Spleen (tissue), 11 donors: Measurements from ENCODE around the gene SMOC2. TPM values are rescaled to one million over a fixed set of nuclear protein-coding genes. Genes with fewer than 3 reads are reported as not detected.

Experiments
- DNase-seq: peaks from one replicate; pipeline ENCODE4 v3.0.0-alpha.2; 2020
- H3K27ac ChIP-seq, 8 donors: fragments of 200-600 bp; sonication (generic) in 7 of 8; 1 replicate in 4 of 8; 2 replicates in 4 of 8; pipeline versions ENCODE4 v1.5.0 to v1.8.0; 2016 to 2021; ENCODE audit warnings: inconsistent platforms in 4 of 8, mild to moderate bottlenecking in 4 of 8, moderate library complexity in 1 of 8
- H3K27me3 ChIP-seq, 7 donors: fragments of 200-600 bp; sonication (generic) in 6 of 7; replicated peaks in 1 of 7; 1 replicate in 4 of 7; 2 replicates in 3 of 7; pipeline versions ENCODE4 v1.5.0 to v1.8.0; 2016 to 2021; ENCODE audit warnings: inconsistent platforms in 3 of 7, mild to moderate bottlenecking in 1 of 7
- H3K36me3 ChIP-seq, 6 donors: fragments of 200-600 bp; sonication (generic) in 5 of 6; 1 replicate in 4 of 6; 2 replicates in 2 of 6; pipeline versions ENCODE4 v1.5.0 to v1.8.0; 2016 to 2021; ENCODE audit warnings: inconsistent platforms in 2 of 6
- H3K4me1 ChIP-seq, 6 donors: fragments of 200-600 bp; sonication (generic) in 5 of 6; 1 replicate in 3 of 6; 2 replicates in 3 of 6; pipeline versions ENCODE4 v1.5.0 to v1.8.0; 2016 to 2021; ENCODE audit warnings: inconsistent platforms in 3 of 6
- H3K4me3 ChIP-seq, 8 donors: fragments of 200-600 bp; sonication (generic) in 7 of 8; 1 replicate in 4 of 8; 2 replicates in 4 of 8; pipeline versions ENCODE4 v1.5.0 to v1.8.0; 2016 to 2021; ENCODE audit warnings: inconsistent platforms in 4 of 8, mild to moderate bottlenecking in 4 of 8, moderate library complexity in 2 of 8
- H3K9me3 ChIP-seq, 8 donors: fragments of 200-600 bp; sonication (generic) in 7 of 8; 1 replicate in 4 of 8; 2 replicates in 4 of 8; pipeline versions ENCODE4 v1.5.0 to v1.8.0; 2016 to 2021; ENCODE audit warnings: inconsistent platforms in 4 of 8
- POLR2A ChIP-seq, 3 donors: fragments of 450-650 bp; IDR thresholded peaks; one replicate each; pipeline ENCODE4 v1.5.1; 2017; ENCODE audit warnings: antibody characterized with exemption in 3 of 3, mild to moderate bottlenecking in 1 of 3
- POLR2AphosphoS5 ChIP-seq, 3 donors: sonication (generic); formaldehyde crosslinking; IDR thresholded peaks; one replicate each; pipeline ENCODE4 v1.5.1; 2017; ENCODE audit warnings: antibody characterized with exemption in 3 of 3
- WGBS, 5 donors: extraction: QIAGEN DNeasy Blood & Tissue Kit in 3 of 5; methylation state at CpG; one replicate each; pipeline versions ENCODE4 v1.1.5 to v1.1.7; 2013 to 2018; 5-methylcytosine and 5-hydroxymethylcytosine counted together
- intact Hi-C: fragments of 100-400 bp; cut with DNase I; formaldehyde crosslinking; loops from one replicate; pipeline ENCODE4 v1.15.0; 2023; ENCODE audit warnings: low total_unique reads
- polyA plus RNA-seq, 3 donors: library from polyadenylated mRNA; stranded (reverse); fragments of 200-250 nt; gene quantifications; one replicate each; pipeline ENCODE4 v1.2.1, GENCODE V29; 2013
- total RNA-seq, 7 donors: library from RNA; depleted of rRNA in 3 of 7; stranded (reverse); fragments of >200 nt in 3 of 7; fragmentation: NEBNext Ultra II Directional in 4 of 7; extraction: Animal tissue kit (Norgen Biotek cat#: 25700) in 4 of 7; gene quantifications; one replicate each; pipeline versions ENCODE4 v1.1.0 to v1.2.1, GENCODE V29; 2016 to 2021
- TF ChIP-seq, protein P1 (sequence below), 11 experiments: fragments of 200-600 bp in 7 of 11; fragments of 450-650 bp in 4 of 11; sonication (generic) in 4 of 11; IDR thresholded peaks in 8 of 11; conservative IDR thresholded peaks in 3 of 11; 1 replicate in 7 of 11; 2 replicates in 4 of 11; pipeline versions ENCODE4 v1.4.0 to v1.8.0; 2016 to 2021; ENCODE audit warnings: antibody characterized with exemption in 11 of 11, inconsistent platforms in 4 of 11, mild to moderate bottlenecking in 1 of 11
- donor health status: healthy with polysubstance abuse.
- donor health status: DM: no; HTN: no; CAD: no; lungs with moderate emphysema.
- donor health status: DM: no; HTN: no; CAD: no.
- donor health status: Bipolar disorder and iron deficiency.
- donor health status: healthy.
- donor health status: DM: no; HTN: no; CAD: no.
- donor health status: DM: yes; HTN: yes; CAD: no.

SMOC2 gene
- total and polyA plus RNA-seq, 10 donors = 0.94 to 7.6 (median 1.8) TPM

- Histone ChIP-seq H3K27me3 (peaks cover 0 to 15% (median 0%) of the 10 kb centered on the region in 7 donors), H3K4me1 (no peaks in the 10 kb centered on the region), H3K36me3 (no peaks in the 10 kb centered on the region), H3K27ac (no peak overlapping the region), H3K4me3 (no peak overlapping the region), H3K9me3 (no peaks in the 10 kb centered on the region)
- TF ChIP-seq, protein P1, sequence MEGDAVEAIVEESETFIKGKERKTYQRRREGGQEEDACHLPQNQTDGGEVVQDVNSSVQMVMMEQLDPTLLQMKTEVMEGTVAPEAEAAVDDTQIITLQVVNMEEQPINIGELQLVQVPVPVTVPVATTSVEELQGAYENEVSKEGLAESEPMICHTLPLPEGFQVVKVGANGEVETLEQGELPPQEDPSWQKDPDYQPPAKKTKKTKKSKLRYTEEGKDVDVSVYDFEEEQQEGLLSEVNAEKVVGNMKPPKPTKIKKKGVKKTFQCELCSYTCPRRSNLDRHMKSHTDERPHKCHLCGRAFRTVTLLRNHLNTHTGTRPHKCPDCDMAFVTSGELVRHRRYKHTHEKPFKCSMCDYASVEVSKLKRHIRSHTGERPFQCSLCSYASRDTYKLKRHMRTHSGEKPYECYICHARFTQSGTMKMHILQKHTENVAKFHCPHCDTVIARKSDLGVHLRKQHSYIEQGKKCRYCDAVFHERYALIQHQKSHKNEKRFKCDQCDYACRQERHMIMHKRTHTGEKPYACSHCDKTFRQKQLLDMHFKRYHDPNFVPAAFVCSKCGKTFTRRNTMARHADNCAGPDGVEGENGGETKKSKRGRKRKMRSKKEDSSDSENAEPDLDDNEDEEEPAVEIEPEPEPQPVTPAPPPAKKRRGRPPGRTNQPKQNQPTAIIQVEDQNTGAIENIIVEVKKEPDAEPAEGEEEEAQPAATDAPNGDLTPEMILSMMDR (IDR thresholded peaks at IDR 0.05 in 8 of 11, conservative IDR thresholded peaks at IDR 0.05 in 3 of 11) = no peak
- no peak for DNase-seq
- intact Hi-C loops = no loop called here
- WGBS, 5 donors = 81 to 87% (median 86%) methylated on average over 13 of the region's 13 CpGs
Measured at GRCh38 chr6:168420706-168421105, 20.3 kb upstream of the SMOC2 start.

GRCh38 chr6:168427184-168427583 lies 13.8 kb upstream of the SMOC2 start:
- no peak for DNase-seq
- intact Hi-C loops = no loop called here
- peaks cover 0 to 17% (median 0%) of the 10 kb centered on the region in 7 donors for H3K27me3 ChIP-seq
- no peak overlapping the region for H3K27ac ChIP-seq
- no peaks in the 10 kb centered on the region for H3K36me3 ChIP-seq
- no peaks in the 10 kb centered on the region for H3K4me1 ChIP-seq
- TF ChIP-seq, protein P1 (IDR thresholded peaks at IDR 0.05 in 8 of 11, conservative IDR thresholded peaks at IDR 0.05 in 3 of 11) = no peak
- TF ChIP-seq POLR2AphosphoS5 (IDR thresholded peaks at IDR 0.05) = no peak
- no peak for TF ChIP-seq POLR2A (IDR thresholded peaks at IDR 0.05)
- no peaks in the 10 kb centered on the region for H3K9me3 ChIP-seq
- WGBS, 5 donors = 76 to 85% (median 82%) methylated on average over 8 of the region's 8 CpGs
- no peak overlapping the region for H3K4me3 ChIP-seq

GRCh38 chr6:168428052-168428826 lies 12.7 kb upstream of the SMOC2 start:
- H3K9me3 ChIP-seq = no peaks in the 10 kb centered on the region
- intact Hi-C loops = no loop called here
- DNase-seq = no peak
- H3K27me3 ChIP-seq = peaks cover 0 to 23% (median 0%) of the 10 kb centered on the region in 7 donors
- TF ChIP-seq, protein P1 (IDR thresholded peaks at IDR 0.05 in 8 of 11, conservative IDR thresholded peaks at IDR 0.05 in 3 of 11) = no peak
- no peak for TF ChIP-seq POLR2AphosphoS5 (IDR thresholded peaks at IDR 0.05)
- no peak for TF ChIP-seq POLR2A (IDR thresholded peaks at IDR 0.05)
- H3K27ac ChIP-seq = no peak overlapping the region
- no peaks in the 10 kb centered on the region for H3K4me1 ChIP-seq
- no peaks in the 10 kb centered on the region for H3K36me3 ChIP-seq
- 78 to 83% (median 80%) methylated on average over 14 of the region's 14 CpGs for WGBS, 5 donors
- no peak overlapping the region for H3K4me3 ChIP-seq

DNA sequence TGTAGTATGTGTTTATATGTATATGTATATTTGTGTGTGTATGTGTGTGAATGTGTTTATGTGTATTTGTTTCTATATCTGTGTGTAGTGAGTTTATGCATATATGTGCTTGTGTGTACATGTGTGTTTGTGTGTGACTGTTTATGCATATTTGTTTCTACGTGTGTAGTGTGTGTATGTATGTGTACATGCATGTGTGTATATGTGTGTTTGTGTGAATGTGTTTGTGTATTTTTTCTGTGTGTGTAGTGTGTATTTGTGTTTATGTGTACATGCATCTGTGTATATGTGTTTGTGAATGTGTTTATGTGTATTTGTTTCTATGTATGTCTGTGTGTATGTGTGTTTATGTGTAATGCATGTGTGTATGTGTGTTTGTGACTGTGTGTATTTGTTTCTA lies 12.1 kb upstream of the SMOC2 start:
- Histone ChIP-seq H3K36me3 (no peaks in the 10 kb centered on the region), H3K4me3 (no peak overlapping the region), H3K27me3 (peaks cover 0 to 29% (median 0%) of the 10 kb centered on the region in 7 donors), H3K9me3 (no peaks in the 10 kb centered on the region), H3K4me1 (no peaks in the 10 kb centered on the region), H3K27ac (no peak overlapping the region)
- intact Hi-C loops = no loop called here
- 89 to 97% (median 93%) methylated on average over 1 of the region's 1 CpG for WGBS, 5 donors
- no peak for DNase-seq
- TF ChIP-seq POLR2AphosphoS5 (IDR thresholded peaks at IDR 0.05) (no peak), POLR2A (IDR thresholded peaks at IDR 0.05) (no peak)
- TF ChIP-seq, protein P1 (IDR thresholded peaks at IDR 0.05 in 8 of 11, conservative IDR thresholded peaks at IDR 0.05 in 3 of 11) = no peak
